ENCODE data around the gene MAGI3. TPM values are rescaled to one million over a fixed set of nuclear protein-coding genes. Genes with fewer than 3 reads are reported as not detected.

Gene MAGI3
- total RNA-seq, 4 donors from 2014 or later = 94.3 to 180 (median 134) TPM

DNA sequence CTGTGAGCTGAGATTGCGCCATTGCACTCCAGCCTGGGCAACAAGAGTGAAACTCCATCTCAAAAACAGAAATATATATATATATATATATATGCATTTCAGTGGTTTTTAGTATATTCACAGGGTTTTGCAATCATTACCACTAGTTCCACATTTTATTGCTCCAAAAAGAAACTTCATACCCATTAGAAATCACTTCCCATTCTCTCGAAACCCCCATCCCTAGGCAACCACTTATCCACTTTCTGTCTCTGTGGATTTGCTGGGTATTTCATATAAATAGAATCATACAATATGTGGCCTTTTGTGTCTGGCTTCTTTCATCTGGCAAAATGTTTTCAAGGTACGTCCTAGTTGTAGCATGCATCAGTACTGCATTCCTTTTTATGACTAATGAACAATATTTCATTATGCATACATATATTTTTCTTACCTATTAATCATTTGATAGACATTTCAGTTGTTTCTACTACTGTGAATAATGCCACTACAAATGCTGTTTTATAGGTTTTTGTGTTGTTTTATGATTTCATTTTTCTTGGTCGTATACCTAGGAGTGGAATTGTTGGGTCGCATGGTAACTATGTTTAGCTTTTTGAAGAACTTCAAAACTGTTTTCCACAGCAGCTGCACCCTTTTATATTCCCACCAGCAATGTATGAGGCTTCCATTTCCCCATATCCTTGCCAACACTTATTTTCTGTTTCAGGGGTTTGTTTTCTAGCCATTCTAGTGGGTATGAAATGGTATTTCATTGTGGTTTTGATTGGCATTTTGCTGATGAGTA lies 273.0 kb downstream of the MAGI3 start:
- 71 to 73% methylated on average over 3 to 5 of the region's 5 CpGs for WGBS, 2 donors (ENCODE audit: low coverage in 1 of 2)
- Histone ChIP-seq H3K36me3 (no peaks in the 10 kb centered on the region), H3K4me3 (no peak overlapping the region), H3K27ac (no peak overlapping the region), H3K9me3 (no peaks in the 10 kb centered on the region), H3K4me1 (peaks cover 0 to 12% (median 0%) of the 10 kb centered on the region in 4 donors), H3K27me3 (no peaks in the 10 kb centered on the region)
- in situ Hi-C loops (cut with MboI; ENCODE audit: low pct_ligation_motif_present in 1 of 4, low pct_unique_long_range_greater_than_20kb in 1 of 4, low sequenced_read_pairs in 3 of 4) = no loop called here
- no peak for DNase-seq
- no peak for TF ChIP-seq POLR2A (IDR thresholded peaks at IDR 0.05)
- TF ChIP-seq CTCF (IDR thresholded peaks at IDR 0.05) = no peak
- TF ChIP-seq POLR2AphosphoS5 (IDR thresholded peaks at IDR 0.05) = no peak
- TF ChIP-seq EP300 (IDR thresholded peaks at IDR 0.05; ENCODE audit: low read depth) = no peak
- intact Hi-C loops (cut with DNase I; ENCODE audit: low total_unique reads) = no loop called here

- Histone ChIP-seq H3K9me3 (no peaks in the 10 kb centered on the region), H3K4me3 (no peak overlapping the region), H3K4me1 (peaks cover 0 to 12% (median 0%) of the 10 kb centered on the region in 4 donors), H3K36me3 (no peaks in the 10 kb centered on the region), H3K27me3 (no peaks in the 10 kb centered on the region), H3K27ac (no peak overlapping the region)
- in situ Hi-C loops (cut with MboI; ENCODE audit: low pct_ligation_motif_present in 1 of 4, low pct_unique_long_range_greater_than_20kb in 1 of 4, low sequenced_read_pairs in 3 of 4) (no loop called here), intact Hi-C loops (cut with DNase I; ENCODE audit: low total_unique reads) (no loop called here)
- no peak for DNase-seq
- TF ChIP-seq POLR2A (IDR thresholded peaks at IDR 0.05) (no peak), EP300 (IDR thresholded peaks at IDR 0.05; ENCODE audit: low read depth) (no peak), CTCF (IDR thresholded peaks at IDR 0.05) (no peak)
These were observed 274.8 kb downstream of the MAGI3 start for GRCh38 chr1:113665071-113665470.

GRCh38 chr1:113666126-113666525 lies 275.8 kb downstream of the MAGI3 start:
- H3K4me1 ChIP-seq = peaks cover 0 to 12% (median 0%) of the 10 kb centered on the region in 4 donors
- in situ Hi-C loops (cut with MboI; ENCODE audit: low pct_ligation_motif_present in 1 of 4, low pct_unique_long_range_greater_than_20kb in 1 of 4, low sequenced_read_pairs in 3 of 4) = no loop called here

DNA sequence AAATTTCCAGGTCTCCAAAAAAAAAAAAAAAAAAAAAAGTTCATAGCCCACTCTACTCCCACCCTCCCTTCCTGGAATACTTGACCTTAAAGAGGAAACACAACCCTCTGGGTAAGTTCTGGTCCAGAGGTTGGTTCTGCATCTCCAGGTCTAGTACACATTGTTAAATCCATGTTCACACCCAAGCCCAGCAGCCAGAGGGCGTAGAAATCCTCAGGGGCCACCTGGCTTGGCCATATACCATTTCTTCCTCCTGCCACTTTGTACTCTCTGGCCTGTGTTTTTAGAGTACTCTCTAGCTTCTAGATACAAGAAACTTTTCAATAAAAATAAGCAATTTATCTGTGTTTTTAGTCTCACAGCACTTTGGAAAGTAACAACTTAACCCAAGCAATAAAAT lies 279.7 kb downstream of the MAGI3 start:
- Histone ChIP-seq H3K36me3 (peaks cover 0 to 8% (median 0%) of the 10 kb centered on the region in 4 donors), H3K27me3 (no peaks in the 10 kb centered on the region), H3K4me1 (no peaks in the 10 kb centered on the region), H3K27ac (no peak overlapping the region), H3K9me3 (no peaks in the 10 kb centered on the region), H3K4me3 (no peak overlapping the region)
- TF ChIP-seq EP300 (IDR thresholded peaks at IDR 0.05; ENCODE audit: low read depth) = no peak
- TF ChIP-seq CTCF (IDR thresholded peaks at IDR 0.05) = no peak
- 60 to 81% methylated on average over 1 of the region's 1 CpG for WGBS, 2 donors (ENCODE audit: low coverage in 1 of 2)
- in situ Hi-C loops (cut with MboI; ENCODE audit: low pct_ligation_motif_present in 1 of 4, low pct_unique_long_range_greater_than_20kb in 1 of 4, low sequenced_read_pairs in 3 of 4) (no loop called here), intact Hi-C loops (cut with DNase I; ENCODE audit: low total_unique reads) (no loop called here)
- DNase-seq = no peak

More at GRCh38 chr1:113666126-113666525, 275.8 kb downstream of the MAGI3 start:
- no peaks in the 10 kb centered on the region for H3K27me3 ChIP-seq
- TF ChIP-seq CTCF (IDR thresholded peaks at IDR 0.05) (no peak), POLR2AphosphoS5 (IDR thresholded peaks at IDR 0.05) (no peak), POLR2A (IDR thresholded peaks at IDR 0.05) (no peak), EP300 (IDR thresholded peaks at IDR 0.05; ENCODE audit: low read depth) (no peak)
- intact Hi-C loops (cut with DNase I; ENCODE audit: low total_unique reads) = no loop called here
- no peaks in the 10 kb centered on the region for H3K36me3 ChIP-seq
- H3K9me3 ChIP-seq = no peaks in the 10 kb centered on the region
- H3K4me3 ChIP-seq = no peak overlapping the region
- 73 to 88% methylated on average over 1 to 2 of the region's 2 CpGs for WGBS, 2 donors (ENCODE audit: low coverage in 1 of 2)
- no peak overlapping the region for H3K27ac ChIP-seq
- no peak for DNase-seq
